Gastroesophageal sphincter (tissue), 3 donors: ENCODE measurements around the gene TANGO2.

Experiments
- CTCF ChIP-seq, 4 experiments: fragments of 200-600 bp in 2 of 4; fragments of 450-650 bp in 2 of 4; sonication (generic) in 1 of 4; IDR thresholded peaks; one replicate each; pipeline ENCODE4 v1.5.1; 2017 to 2019; ENCODE audit warnings: antibody characterized with exemption in 4 of 4, mild to moderate bottlenecking in 2 of 4, moderate library complexity in 2 of 4
- POLR2A ChIP-seq, 2 donors: fragments of 450-650 bp; IDR thresholded peaks; one replicate each; pipeline ENCODE4 v1.6.1; 2017; ENCODE audit warnings: antibody characterized with exemption in 2 of 2, mild to moderate bottlenecking in 2 of 2, moderate library complexity in 1 of 2

DNA sequence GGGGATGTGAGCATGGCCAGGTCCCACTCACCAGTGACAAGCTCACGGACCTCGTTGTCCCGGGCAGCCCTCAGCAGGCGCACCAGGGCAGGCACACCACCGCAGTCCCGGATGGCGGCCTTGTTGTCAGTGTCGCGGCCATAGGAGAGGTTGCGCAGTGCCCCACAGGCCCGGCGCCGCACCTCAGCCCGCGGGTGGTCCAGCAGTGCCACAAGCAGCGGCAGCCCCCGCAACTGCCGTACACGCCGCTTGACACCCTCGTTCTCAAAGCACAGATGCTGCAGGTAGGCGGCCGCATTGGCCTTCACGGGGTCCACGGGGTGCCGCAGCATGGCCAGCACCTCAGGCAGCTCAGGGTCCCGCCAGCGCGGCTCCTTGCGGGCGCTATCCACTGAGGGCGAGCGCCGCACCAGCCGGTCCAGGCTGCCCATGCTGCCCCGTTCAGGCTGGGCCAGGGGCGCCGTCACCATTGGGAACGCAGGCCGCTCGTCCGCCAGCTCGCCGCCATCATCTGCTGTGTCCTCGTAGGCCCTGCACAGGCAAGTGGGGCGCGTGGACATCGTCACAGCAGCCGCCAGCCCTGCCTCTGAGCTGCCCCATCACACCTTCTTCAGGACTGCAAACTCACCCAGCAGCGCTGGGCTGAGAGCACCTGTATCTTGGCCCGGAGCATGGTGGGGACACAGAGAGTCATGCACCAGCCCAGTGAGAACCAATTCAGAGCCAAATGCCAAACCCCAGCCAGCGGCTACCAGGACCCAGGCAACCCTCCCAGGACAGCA is 41.0 kb upstream of the TANGO2 start:
- TF ChIP-seq CTCF (IDR thresholded peaks at IDR 0.05) (no peak), POLR2A (IDR thresholded peaks at IDR 0.05) (no peak)
